Measurements from ENCODE around the gene SYCN.
A peak's percentile ranks its signal among the peaks of the same experiment; 100 is the strongest.
"Not testable (repeated sequence)": the region's sequence is repeated elsewhere in the genome, so short reads cannot be mapped to it uniquely, and the experiment has no call there.

The SYCN gene

GRCh38 chr19:39203372-39204341 is at the start of gene SYCN:
SYCN (minus strand) TSS chr19:39204263; CDS start chr19:39204254, 9 bp downstream.
- peak; percentile 16 for DNase-seq (ENCODE audit: low spot score)

GRCh38 chr19:39253374-39254149 is 49.5 kb upstream of the SYCN start:
- DNase-seq (ENCODE audit: low spot score): no peak

- no peak for DNase-seq (ENCODE audit: low spot score)
These were observed 48.4 kb upstream of the SYCN start for GRCh38 chr19:39252458-39252857.

GRCh38 chr19:39251846-39252245 is 47.8 kb upstream of the SYCN start:
- DNase-seq (ENCODE audit: low spot score): no peak

- no peak for DNase-seq (ENCODE audit: low spot score)
These were observed 47.0 kb upstream of the SYCN start for GRCh38 chr19:39251081-39251480.

- DNase-seq (ENCODE audit: low spot score): no peak
These were observed 44.7 kb upstream of the SYCN start, which contains the start of gene IFNL4 for GRCh38 chr19:39248806-39249205. IFNL4 (minus strand) TSS chr19:39248856.

GRCh38 chr19:39247701-39248664 is 43.9 kb upstream of the SYCN start:
- DNase-seq (ENCODE audit: low spot score): no peak

GRCh38 chr19:39246951-39247669 is 43.0 kb upstream of the SYCN start:
- DNase-seq (ENCODE audit: low spot score): no peak

GRCh38 chr19:39245166-39245565 is 41.1 kb upstream of the SYCN start:
- not testable (repeated sequence) for DNase-seq (ENCODE audit: low spot score)

GRCh38 chr19:39244410-39245100 is 40.5 kb upstream of the SYCN start, which contains the start of gene IFNL3:
IFNL3 (minus strand) TSS chr19:39245006; CDS start chr19:39244967, 39 bp downstream.
- DNase-seq (ENCODE audit: low spot score): not testable (repeated sequence)

- DNase-seq (ENCODE audit: low spot score): not testable (repeated sequence)
These were observed 39.7 kb upstream of the SYCN start for GRCh38 chr19:39243741-39244140.

GRCh38 chr19:39240421-39240820 is 36.4 kb upstream of the SYCN start:
- DNase-seq (ENCODE audit: low spot score): no peak

GRCh38 chr19:39238944-39239343 is 34.9 kb upstream of the SYCN start:
- no peak for DNase-seq (ENCODE audit: low spot score)

- no peak for DNase-seq (ENCODE audit: low spot score)
These were observed 34.1 kb upstream of the SYCN start for GRCh38 chr19:39238209-39238608.

- no peak for DNase-seq (ENCODE audit: low spot score)
These were observed 33.4 kb upstream of the SYCN start for GRCh38 chr19:39237200-39238184.

- DNase-seq (ENCODE audit: low spot score): no peak
These were observed 32.5 kb upstream of the SYCN start for GRCh38 chr19:39236527-39236926.

- DNase-seq (ENCODE audit: low spot score): no peak
These were observed 28.6 kb upstream of the SYCN start for GRCh38 chr19:39232708-39233107.

GRCh38 chr19:39230096-39230764 is 26.2 kb upstream of the SYCN start:
- DNase-seq (ENCODE audit: low spot score): no peak

Data from AG08396 (cell line).